Middle frontal gyrus (tissue), 1 donor: Measurements from ENCODE around the gene ENPP1.
"Not testable (repeated sequence)": the region's sequence is repeated elsewhere in the genome, so short reads cannot be mapped to it uniquely, and the experiment has no call there.

Experiments used
- DNase-seq: peaks from one replicate; pipeline ENCODE4 v3.0.0-alpha.2; 2015; ENCODE audit warnings: low spot score; ENCODE audit errors: extremely low spot score

ENPP1 gene

DNA sequence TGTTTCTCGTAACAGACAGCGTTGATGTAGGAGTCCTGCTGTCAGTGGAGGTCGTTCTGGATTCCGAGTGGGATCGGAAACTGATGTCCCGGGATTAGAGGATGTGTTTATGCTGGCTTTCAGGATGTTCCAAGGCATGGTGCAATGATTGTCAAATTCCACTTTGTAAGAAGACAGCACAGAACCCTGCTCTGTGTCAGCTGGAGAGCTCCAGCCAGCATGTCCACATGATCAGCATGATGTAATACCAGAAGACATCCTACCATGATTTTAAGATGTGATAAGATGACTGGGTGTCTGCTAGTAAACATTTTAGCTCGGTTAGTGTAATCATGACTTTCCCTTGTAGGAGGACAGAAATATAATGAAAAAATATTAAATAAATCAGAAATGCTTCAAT is 20.3 kb downstream of the ENPP1 start:
- no peak for DNase-seq

DNA sequence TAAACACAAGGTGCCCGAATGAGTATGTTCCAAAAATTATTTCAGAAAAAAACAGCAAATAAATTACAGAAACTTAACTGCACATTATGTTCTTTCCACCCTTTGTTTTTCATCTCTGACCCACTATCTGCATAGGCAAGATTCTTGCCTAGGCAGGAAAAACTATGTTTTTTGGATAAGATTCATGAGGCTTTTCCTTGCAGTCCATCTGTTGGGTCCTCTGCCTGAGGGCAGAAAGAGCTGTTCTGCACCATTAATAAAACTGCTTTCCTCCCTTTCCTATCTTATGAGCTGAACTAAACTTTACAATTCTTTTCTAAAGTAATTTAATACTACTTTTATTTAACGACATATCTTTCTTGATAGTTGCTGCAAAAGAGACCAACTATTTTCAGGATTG is 21.1 kb downstream of the ENPP1 start:
- no peak for DNase-seq

DNA sequence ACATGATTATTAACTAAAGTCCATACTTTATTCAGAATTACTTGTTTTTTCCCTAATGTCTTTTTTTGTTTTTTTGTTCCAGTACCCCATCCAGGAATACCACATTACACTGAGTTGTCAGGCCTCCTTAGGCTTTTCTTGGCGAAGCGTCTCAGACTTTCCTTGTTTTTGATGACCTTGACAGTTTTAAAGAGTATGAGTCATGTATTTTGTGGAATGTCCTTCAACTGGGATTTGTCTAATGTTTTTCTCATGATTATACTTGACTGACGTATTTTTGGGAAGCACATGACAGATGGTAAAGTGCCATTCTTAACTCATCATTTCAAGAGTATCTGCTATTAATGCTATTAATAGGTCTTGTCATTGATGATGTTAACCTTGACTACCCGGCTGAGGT is 23.6 kb downstream of the ENPP1 start:
- no peak for DNase-seq

DNA sequence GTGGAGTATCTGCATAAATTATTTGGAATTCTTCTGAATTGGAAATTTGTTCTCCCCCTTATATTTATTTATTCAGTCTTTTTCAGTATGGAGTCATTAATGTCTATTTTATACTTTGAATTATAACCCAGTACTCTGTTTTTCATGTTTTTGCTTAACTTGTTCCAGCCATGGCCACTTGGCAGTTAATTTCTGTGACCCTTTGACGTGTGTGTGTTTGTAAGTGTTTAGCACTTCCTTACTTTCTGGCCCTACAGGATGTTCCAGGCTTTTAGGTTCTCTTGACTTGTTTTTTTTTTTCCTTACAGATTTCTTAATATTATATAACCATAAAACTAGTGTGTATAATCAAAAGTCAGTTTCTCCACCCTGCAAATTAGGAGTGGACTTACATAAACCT is 24.1 kb downstream of the ENPP1 start:
- no peak for DNase-seq

DNA sequence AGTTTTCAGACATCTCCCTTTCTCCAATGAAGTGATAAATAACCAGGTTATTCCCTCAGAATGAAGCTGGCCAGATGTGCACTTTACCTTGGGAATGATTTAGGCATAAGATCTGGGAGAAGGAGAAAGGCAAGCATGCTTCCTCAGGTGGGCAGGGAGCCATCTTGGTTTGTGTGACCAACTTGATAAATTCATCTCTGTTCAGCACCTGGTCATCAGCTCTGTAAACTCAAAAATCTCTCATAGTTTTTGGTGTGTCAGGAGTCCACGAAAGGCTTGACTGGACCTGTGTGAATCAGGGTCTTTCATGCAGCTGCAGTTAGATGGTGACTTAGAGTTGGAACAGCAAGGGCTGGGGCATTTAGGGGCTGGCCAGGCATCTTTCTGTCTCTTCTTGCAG is 24.5 kb downstream of the ENPP1 start:
- no peak for DNase-seq

DNA sequence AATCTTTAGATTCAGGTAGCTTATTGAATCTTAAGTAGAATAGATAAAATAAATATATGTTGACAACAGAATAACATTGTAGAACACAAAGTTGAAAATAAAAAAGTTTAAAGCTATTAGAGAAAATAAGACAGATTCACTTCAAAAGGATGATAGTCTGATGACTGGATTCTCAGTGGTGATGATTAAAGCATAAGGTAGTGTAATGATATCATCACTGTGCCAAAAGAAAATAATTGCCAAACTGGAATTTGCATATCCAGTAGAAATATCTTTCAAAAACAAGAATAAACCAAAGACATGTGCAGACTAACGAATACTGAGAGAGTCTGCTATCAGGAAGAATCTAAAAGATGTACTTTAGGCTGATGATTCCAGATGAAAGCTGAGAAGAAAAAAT is 30.2 kb downstream of the ENPP1 start:
- no peak for DNase-seq

DNA sequence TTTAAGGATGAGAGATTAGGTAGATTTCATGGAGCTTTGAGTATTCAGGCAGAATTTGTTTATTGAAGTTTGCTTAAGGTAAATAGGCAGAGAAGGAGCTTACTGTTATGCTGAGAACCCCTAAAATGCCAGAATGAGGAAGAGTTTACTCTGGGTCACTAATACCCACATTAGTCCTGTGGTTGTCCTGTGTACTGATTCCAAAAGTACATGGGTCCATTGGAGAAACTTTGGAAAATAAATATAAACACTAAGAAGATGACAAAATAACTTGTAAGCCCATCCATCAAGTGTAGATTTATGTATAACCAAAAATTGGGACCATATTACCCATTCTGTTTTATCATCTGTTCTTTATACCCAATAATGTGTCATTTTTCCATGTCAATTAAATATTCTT is 31.6 kb downstream of the ENPP1 start:
- DNase-seq: no peak

DNA sequence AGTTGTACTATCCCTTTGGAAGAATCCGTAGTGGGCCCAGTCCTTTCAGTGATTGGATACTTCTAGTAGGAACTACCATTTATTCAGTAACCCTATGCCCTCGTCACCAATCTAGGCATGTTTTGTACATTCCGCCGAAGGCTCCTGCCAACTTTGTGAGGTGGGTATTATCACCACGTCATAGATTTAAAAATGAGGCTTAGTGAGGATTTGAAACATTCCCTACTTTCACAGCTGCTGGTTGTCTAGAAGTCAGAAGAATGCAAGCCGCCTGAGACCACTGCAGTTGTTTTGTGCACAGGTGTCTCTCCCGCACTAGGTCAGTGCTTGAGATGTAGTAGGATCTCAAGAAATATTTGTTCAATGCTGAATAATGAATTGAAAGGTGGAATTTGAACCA is 32.6 kb downstream of the ENPP1 start:
- no peak for DNase-seq

DNA sequence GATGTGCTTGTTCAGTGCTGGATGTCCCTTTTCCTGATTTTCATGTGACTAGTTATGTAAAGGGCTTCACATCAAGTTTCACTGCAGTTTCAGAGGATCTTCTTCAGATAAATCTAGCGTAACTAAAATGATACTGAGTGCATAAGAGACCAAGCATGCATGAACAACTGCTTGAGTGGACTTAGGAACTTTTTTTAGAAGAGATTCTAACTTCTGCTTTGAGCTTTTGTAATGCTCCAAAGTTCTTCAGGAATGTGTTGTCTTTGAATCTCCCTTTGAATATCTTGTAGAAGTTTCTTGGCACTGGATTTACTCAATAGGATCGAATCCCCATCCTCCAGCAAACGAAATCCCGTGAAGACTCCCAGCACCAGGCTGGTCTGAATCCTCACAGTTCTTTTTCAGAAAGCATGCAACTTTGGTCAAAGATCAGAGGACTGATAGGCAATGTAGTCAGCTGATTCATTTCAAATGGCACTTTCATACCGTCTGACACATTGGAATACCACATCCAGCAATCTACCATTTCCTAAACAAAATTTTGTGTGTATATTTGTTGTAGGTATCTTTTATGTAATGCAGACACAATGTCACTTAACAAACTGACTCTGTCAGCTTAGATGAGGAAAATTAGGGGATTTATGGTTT is 33.2 kb downstream of the ENPP1 start:
- no peak for DNase-seq

DNA sequence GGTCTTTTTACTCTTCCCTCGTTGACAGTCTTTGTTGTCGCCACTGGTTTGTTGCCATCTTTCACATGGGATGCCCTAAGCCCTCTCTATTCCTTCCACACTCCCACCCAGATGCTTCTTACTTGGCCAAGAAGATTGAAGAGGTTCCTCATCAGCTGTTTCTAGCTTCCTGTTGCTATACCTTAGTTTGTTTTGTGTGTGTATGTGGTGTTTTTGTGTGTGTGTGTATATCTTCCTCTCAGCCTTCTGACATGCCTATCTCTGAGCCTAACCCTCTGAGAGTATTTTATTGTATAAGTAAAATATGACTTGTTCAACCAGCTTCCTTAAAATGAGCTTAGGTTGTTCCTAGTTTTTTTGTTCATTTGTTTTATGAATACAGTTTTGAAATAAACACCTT is 35.9 kb downstream of the ENPP1 start:
- DNase-seq: no peak

DNA sequence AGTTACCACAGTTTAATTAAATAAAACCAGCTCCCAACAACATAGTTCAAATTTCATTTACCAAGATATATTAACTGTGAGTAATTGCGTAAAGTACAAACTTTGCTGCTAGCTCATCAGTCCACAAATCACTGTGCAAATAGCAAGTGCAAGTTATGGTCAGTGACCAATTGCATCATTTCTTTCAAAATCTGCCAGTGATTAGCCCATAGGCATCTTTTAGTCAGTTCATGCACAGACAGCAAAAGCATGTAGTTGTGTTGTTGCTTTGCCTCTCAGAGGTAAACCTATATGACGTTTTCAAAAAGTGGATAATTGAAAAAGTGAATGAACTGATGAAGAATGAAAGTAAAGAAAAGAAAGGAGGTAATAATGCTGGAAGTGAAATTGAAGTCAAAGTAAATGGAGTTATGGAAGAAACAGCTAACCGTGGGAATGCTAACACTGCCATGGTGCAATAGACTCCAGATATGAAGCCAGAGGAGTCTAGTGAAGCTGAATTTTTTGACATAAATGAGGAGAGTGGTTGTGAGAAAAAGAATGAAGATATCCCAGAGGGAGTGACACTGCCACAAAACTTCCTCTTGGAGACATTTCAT is 36.5 kb downstream of the ENPP1 start:
- DNase-seq: no peak

DNA sequence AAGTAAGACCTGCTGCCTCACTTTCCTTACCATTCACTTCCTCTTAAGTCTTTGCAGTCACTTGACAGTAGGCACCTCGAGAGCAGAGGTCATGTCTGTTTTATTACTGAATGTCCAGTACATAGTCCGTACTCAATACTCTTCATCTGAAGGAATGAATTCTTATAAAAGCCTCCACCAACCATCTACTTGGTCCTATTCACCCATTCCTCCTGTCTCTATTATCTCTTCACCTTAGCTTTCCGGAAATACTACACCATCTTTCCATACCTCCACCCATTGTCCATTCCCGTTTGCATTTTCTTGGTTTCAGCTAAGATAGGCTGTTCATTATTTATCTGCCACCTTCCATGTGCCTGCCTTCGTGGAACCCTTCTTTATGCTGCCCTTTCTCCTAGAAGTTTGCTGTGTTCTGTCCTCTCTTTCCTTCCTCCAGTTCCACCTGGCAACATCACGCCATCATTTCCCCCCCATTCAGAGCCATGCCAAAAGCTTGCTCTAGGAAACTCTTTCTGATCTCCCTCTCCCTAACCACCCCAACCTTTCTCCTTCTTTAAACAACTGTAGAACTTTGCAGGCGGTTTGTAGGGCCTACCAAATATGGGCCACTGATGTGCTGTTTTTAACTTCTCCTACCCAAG is 38.3 kb downstream of the ENPP1 start:
- no peak for DNase-seq

DNA sequence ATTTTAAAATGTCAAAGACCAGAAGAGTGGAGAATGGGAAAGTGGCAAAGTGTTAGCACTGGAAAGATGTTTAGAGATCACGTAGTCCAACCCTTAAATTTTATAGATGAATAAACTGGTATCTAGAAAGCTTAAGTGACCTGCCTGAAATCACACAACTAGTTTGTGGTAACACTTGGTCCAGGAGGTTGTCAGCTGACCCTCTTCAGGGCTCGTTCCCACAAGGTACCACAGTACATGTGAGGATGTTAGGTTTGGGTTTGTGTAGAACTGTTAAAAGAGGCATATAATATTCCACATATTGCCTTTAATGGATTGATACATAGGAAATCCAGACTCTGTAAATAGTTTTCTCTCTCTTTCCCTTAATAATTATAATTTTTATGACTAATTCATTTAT is 39.1 kb downstream of the ENPP1 start:
- no peak for DNase-seq

DNA sequence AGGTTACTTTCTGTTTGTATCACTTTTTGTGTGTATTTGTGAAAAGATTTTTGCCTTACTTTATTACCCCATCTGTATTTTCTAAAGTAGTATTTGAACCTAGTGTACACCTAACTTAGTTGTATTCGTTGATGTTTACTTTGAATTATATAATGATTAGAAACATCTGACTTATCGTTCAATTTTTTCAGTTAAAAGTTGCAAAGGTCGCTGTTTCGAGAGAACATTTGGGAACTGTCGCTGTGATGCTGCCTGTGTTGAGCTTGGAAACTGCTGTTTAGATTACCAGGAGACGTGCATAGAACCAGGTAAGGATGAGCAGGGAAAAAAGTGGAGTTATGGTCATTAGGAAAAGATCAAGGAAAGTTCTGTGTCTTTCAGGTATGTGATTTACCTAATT is 42.0 kb downstream of the ENPP1 start:
- no peak for DNase-seq

DNA sequence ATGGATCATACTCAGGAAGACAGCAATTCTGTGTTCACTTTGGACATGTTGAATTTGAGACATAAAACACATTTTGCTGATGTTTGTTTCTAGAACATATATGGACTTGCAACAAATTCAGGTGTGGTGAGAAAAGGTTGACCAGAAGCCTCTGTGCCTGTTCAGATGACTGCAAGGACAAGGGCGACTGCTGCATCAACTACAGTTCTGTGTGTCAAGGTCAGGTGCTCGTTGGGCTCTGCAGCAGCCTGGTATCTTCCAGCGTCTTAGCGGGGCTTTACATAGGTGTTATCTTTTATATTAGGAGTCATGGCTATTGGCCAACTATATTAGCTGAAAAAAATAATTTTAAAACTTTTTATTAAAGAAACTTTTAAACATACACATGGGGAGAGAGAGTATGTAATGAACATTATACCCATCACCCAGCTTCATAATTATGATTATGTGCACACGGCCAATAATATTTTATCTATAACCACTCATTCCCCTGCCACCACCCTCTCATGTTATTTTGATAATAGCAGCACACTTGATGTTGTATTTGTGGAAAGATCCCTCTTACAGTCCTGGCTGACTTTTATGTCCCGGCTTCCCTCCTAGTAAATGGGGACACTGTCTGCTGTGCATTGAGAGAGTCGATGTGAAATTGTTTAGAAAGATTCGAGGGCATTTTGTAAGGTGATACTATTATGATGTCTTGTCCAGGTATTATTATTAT is 43.4 kb downstream of the ENPP1 start:
- DNase-seq: no peak

DNA sequence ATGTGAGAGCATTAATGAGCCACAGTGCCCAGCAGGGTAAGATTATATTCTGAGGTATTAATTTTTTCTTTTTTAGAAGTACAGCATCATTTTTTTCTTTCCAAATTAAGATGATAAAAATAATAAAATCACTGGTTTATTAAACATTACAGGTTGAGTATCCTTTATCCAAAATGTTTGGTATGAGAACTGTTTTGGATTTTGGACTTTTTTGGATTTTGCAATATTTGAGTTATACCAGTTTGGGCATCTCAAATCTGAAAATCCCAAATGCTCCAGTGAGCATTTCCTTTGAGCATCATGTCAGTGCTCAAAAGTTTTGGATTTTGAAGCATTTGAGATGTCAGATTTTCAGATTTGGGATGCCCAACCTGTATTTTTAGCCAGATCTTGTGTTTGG is 44.4 kb downstream of the ENPP1 start:
- DNase-seq: no peak

DNA sequence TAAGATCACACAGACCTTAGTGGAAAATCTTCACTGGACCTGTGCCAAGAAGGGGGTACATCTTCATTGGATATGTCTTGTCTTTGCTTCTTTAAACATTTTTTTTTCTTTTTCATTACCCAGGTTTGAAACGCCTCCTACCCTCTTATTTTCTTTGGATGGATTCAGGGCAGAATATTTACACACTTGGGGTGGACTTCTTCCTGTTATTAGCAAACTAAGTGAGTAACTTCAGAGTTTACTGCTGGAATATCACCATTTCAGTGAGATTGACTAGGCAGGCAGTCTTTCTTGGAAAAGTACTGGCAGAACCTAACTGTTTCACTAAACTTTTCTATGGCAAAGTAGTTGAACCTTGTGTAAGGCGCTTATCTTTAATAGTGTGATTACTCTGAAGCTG is 47.0 kb downstream of the ENPP1 start:
- DNase-seq: no peak

DNA sequence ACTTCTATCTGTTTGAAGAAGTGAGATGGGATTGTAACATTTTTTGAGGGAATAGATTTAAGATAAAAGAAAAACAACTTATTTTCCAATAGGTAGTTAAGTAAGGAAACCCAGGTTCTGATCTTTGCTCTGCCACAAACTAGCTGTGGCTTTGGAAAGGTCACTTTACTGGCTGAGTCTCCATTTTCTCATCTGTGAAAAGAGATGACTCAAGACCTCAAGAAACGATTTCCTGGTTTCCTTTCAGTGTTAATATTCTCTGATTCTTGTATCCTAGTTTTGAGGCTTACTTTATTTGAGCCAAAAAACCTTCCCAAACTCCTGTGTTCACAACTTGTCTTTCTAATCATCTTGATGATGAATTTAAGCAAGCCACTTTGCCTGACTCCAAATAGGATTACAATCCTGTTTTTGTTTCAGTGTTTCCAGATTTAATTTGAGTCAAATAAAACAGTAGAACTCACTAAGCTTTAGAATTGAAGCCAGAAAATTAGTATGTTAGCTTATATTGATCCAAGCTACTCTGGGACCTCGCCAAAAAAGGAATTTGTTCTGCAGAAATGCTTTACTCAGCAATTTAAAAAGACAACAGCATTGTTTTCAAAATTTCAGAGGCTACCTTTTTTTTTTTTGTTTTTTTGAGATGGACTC is 51.1 kb downstream of the ENPP1 start:
- DNase-seq: no peak

DNA sequence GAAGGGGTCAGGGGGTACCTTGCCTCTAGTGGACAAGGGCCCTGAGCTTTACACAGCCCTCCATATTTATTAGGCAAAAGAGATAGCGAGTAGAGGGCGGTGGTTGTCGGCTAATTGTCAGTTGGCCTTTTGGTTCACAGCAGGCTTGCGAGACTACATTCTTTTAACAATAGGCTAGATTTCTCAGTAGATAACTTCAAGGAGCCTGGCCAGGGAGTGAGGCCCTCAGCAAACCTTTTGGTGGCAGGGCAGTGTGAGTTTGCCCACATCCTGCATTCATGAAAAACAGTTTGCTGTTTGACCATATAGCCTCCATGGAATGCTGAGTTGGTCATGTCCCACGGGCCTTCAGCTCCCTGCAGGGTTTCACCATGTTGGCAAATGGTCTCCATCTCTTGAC is 51.8 kb downstream of the ENPP1 start:
- not testable (repeated sequence) for DNase-seq

DNA sequence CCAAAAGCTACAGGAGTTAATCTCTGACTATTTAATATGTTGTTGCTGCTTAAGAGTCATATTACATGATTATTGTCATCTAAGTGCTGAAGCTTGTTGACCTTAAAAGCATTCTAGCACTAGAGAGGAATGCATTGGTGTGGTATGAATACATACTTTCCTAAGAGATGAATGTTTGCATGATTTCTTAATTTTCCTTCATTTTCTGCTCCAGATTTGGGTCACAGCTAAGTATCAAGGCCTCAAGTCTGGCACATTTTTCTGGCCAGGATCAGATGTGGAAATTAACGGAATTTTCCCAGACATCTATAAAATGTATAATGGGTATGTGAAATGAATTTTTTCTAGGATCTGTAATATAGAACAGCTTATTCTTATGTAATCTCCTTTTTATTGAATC is 53.6 kb downstream of the ENPP1 start:
- no peak for DNase-seq

DNA sequence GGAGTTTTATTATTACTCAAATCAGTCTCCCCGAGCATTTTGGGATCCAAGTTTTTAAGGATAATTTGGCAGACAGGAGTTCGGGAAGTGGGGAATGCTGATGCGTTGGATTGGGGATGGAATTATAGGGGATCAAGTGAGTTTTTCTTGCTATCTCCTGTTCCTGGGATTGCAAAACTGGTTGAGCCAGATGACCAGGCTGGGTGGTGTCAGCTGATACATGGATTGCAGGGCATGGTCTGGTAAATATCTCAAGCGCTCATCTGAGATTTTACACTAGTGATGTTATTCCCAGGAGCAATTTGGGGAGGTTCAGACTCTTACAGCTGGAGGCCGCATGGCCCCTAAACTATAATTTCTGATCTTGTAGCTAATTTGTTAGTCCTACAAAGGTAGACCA is 54.7 kb downstream of the ENPP1 start:
- no peak for DNase-seq

DNA sequence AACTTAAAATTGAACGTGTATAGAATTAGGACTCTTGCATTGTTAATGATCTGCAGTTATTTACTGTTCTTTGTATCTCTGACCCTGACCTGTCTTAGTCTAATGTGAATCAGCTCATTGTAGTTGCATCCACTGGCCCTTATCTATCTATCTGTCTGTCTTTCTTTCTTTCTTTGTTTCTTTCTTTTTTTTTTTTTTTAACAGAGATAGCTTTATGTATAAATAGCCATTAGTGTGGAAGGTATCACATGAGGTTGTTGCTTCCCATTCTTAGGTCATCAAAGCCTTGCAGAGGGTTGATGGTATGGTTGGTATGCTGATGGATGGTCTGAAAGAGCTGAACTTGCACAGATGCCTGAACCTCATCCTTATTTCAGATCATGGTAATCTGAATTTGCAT is 59.9 kb downstream of the ENPP1 start:
- no peak for DNase-seq
